HepG2 (cell line): ENCODE measurements around the gene SMYD2. TPM values are rescaled to one million over a fixed set of nuclear protein-coding genes. Genes with fewer than 3 reads are reported as not detected.

Experiments
- ATAC-seq: fragments of 200-7000 bp; cut with Tn5 transposase; 3 replicates; pipeline ENCODE4 v1.9.1; 2020; ENCODE audit warnings: mild to moderate bottlenecking, moderate library complexity
- BruUV-seq: library from RNA; stranded (reverse); fragments of 400-500 nt; replicated peaks from 2 replicates; lab custom pipeline; 2021; lab: Mats Ljungman, UMichigan
- CTCF ChIA-PET: fragments of 300-600 bp; formaldehyde crosslinking; extraction: SDS; loops from one replicate; lab custom pipeline; 2021; ENCODE audit warnings: low total read pairs, inconsistent platforms, low intra/inter-chr PET ratio; lab: Yijun Ruan, JAX
- POLR2A ChIA-PET: fragments of 350-600 bp; sonication (Branson Sonifier 250); formaldehyde crosslinking; loops from one replicate; lab custom pipeline; 2020; ENCODE audit warnings: antibody characterized with exemption, inconsistent platforms; lab: Yijun Ruan, JAX
- DNase-seq: peaks from one replicate; pipeline ENCODE4 v3.0.0-alpha.2; 2015; ENCODE audit warnings: low spot score
- FAIRE-seq: peaks from 3 replicates; lab custom pipeline; 2011; peaks lifted over from hg19 to GRCh38; lab: Jason Lieb, UNC
- H2AFZ ChIP-seq: one replicate; pipeline ENCODE4 v1.6.1; 2011; ENCODE audit warnings: low read length, inconsistent platforms
- H3K27ac ChIP-seq: fragments of 300-600 bp; 3 replicates; pipeline ENCODE4 v1.8.0; 2011; ENCODE audit warnings: mixed run types, mild to moderate bottlenecking, mixed read lengths, low read length, inconsistent platforms; ENCODE audit not compliant: insufficient read depth; ENCODE audit errors: extremely low read length
- H3K27me3 ChIP-seq, 2 experiments: fragments of 200-600 bp in 1 of 2; 2 replicates in 1 of 2; 3 replicates in 1 of 2; pipeline versions ENCODE4 v1.6.0 to v1.8.0; 2011; ENCODE audit warnings: low read length in 2 of 2, mild to moderate bottlenecking in 2 of 2, moderate library complexity in 2 of 2, inconsistent platforms in 1 of 2; ENCODE audit not compliant: insufficient read depth in 2 of 2, control insufficient read depth in 1 of 2
- H3K36me3 ChIP-seq, 2 experiments: fragments of 200-600 bp in 1 of 2; replicated peaks in 1 of 2; 2 replicates in 1 of 2; 3 replicates in 1 of 2; pipeline versions ENCODE4 v1.5.1 to v1.8.0; 2011; ENCODE audit warnings: low read length in 2 of 2, inconsistent platforms in 1 of 2; ENCODE audit not compliant: insufficient read depth in 2 of 2, control insufficient read depth in 1 of 2
- H3K4me1 ChIP-seq: 2 replicates; pipeline ENCODE4 v1.5.1; 2012; ENCODE audit warnings: low read length, inconsistent platforms; ENCODE audit not compliant: insufficient read depth
- H3K4me2 ChIP-seq: 2 replicates; pipeline ENCODE4 v1.6.0; 2011; ENCODE audit warnings: low read depth, low read length, inconsistent platforms
- H3K4me3 ChIP-seq, 3 experiments: fragments of 200-600 bp in 1 of 3; sonication (generic), shearing (Covaris generic) in 1 of 3; replicated peaks in 1 of 3; 2 replicates each; pipeline ENCODE4 v1.5.1; 2011 to 2016; ENCODE audit warnings: low read length in 3 of 3, inconsistent platforms in 2 of 3, low read depth in 2 of 3, mild to moderate bottlenecking in 2 of 3, control low read depth in 1 of 3, mixed read lengths in 1 of 3; ENCODE audit not compliant: insufficient read depth in 1 of 3
- H3K79me2 ChIP-seq: one replicate; pipeline ENCODE4 v1.6.1; 2011; ENCODE audit warnings: low read length, inconsistent platforms; ENCODE audit not compliant: insufficient read depth
- H3K9ac ChIP-seq: 2 replicates; pipeline ENCODE4 v1.6.0; 2011; ENCODE audit warnings: mild to moderate bottlenecking, low read depth, low read length, inconsistent platforms; ENCODE audit not compliant: insufficient read depth
- H3K9me3 ChIP-seq: 2 replicates; pipeline ENCODE4 v1.5.1; 2012; ENCODE audit warnings: mild to moderate bottlenecking, low read length
- H4K20me1 ChIP-seq: 2 replicates; pipeline ENCODE4 v1.6.0; 2011; ENCODE audit warnings: inconsistent platforms, mild to moderate bottlenecking, low read length, moderate library complexity; ENCODE audit not compliant: insufficient read depth
- DR1 ChIP-seq: sonication (generic); formaldehyde crosslinking; IDR thresholded peaks from 2 replicates; pipeline ENCODE4 v1.8.0; 2021; ENCODE audit warnings: mild to moderate bottlenecking, missing genetic modification reagents, inconsistent platforms
- HHEX ChIP-seq: IDR thresholded peaks from 2 replicates; pipeline ENCODE4 v1.6.1; 2016; ENCODE audit warnings: control low read depth
- MAF1 ChIP-seq: sonication (generic); formaldehyde crosslinking; IDR thresholded peaks from 2 replicates; pipeline ENCODE4 v1.5.0; 2020; ENCODE audit warnings: missing genetic modification reagents, borderline replicate concordance
- MAFF ChIP-seq: IDR thresholded peaks from 2 replicates; pipeline ENCODE4 v1.6.1; 2011; ENCODE audit warnings: low read depth, low read length, improper control_type of control experiment
- MAFK ChIP-seq, 2 experiments: IDR thresholded peaks in 1 of 2; conservative IDR thresholded peaks in 1 of 2; 2 replicates each; pipeline ENCODE4 v1.6.1; 2011; ENCODE audit warnings: improper control_type of control experiment in 2 of 2, low read length in 2 of 2
- PAXIP1 ChIP-seq: sonication (generic); formaldehyde crosslinking; conservative IDR thresholded peaks from 2 replicates; pipeline ENCODE4 v1.4.0; 2020; ENCODE audit warnings: mild to moderate bottlenecking, missing genetic modification reagents, moderate library complexity
- RXRB ChIP-seq: IDR thresholded peaks from 2 replicates; pipeline ENCODE4 v1.6.1; 2016; ENCODE audit warnings: borderline replicate concordance, missing genetic modification reagents, missing compliant biosample characterization
- ZBTB42 ChIP-seq: sonication (generic); formaldehyde crosslinking; IDR thresholded peaks from 2 replicates; pipeline ENCODE4 v1.5.0; 2020; ENCODE audit warnings: mild to moderate bottlenecking, missing genetic modification reagents
- ZNF232 ChIP-seq: sonication (generic); formaldehyde crosslinking; IDR thresholded peaks from 2 replicates; pipeline ENCODE4 v1.4.0; 2020; ENCODE audit warnings: missing genetic modification reagents, borderline replicate concordance
- ZNF235 ChIP-seq: sonication (generic); formaldehyde crosslinking; IDR thresholded peaks from 2 replicates; pipeline ENCODE4 v1.8.1; 2023; ENCODE audit warnings: mild to moderate bottlenecking, missing genetic modification reagents, borderline replicate concordance
- ZNF564 ChIP-seq: sonication (generic); formaldehyde crosslinking; IDR thresholded peaks from 2 replicates; pipeline ENCODE4 v1.8.1; 2023; ENCODE audit warnings: mild to moderate bottlenecking, missing genetic modification reagents
- WGBS: methylation state at CpG from one replicate; pipeline ENCODE4 v1.1.6; 2017; ENCODE audit warnings: low lambda C conversion rate; 5-methylcytosine and 5-hydroxymethylcytosine counted together
- in situ Hi-C: cut with HindIII; loops from 2 replicates; pipeline ENCODE4 v1.10.0; 2017; ENCODE audit warnings: low pct_unique_long_range_greater_than_20kb; ENCODE audit not compliant: extremely low pct_ligation_motif_present
- intact Hi-C: fragments of 100-400 bp; cut with micrococcal nuclease; formaldehyde crosslinking; loops from one replicate; pipeline ENCODE4 v1.10.0; 2022; ENCODE audit not compliant: unreplicated experiment
- polyA plus RNA-seq, 8 experiments: library from polyadenylated mRNA; depleted of rRNA in 3 of 8; stranded (reverse) in 7 of 8; unstranded in 1 of 8; fragments of >200 nt; fragmentation: Illumina TruSeq in 4 of 8; extraction: Trizol in 4 of 8; gene quantifications; 2 replicates each; pipeline versions ENCODE4 v1.2.1 to v1.2.3, GENCODE V29; 2011 to 2016; ENCODE audit warnings: low read depth in 4 of 8, missing spikeins in 1 of 8, mixed read lengths in 1 of 8; ENCODE audit not compliant: insufficient read depth in 1 of 8
- total RNA-seq, 5 experiments: library from RNA; depleted of rRNA; stranded (reverse); fragments of >200 nt; fragmentation: Illumina TruSeq; extraction: Trizol; gene quantifications; 2 replicates each; pipeline ENCODE4 v1.2.3, GENCODE V29; 2016; ENCODE audit warnings: low read depth in 1 of 5

SMYD2 gene
- total and polyA plus RNA-seq, 2 of the 13 experiments (the other 11 are each of a cell fraction or from before 2014, with no cell fraction given), result 72.7 to 139 TPM

GRCh38 chr1:214305164-214305751 is 24.3 kb downstream of the SMYD2 start:
- TF ChIP-seq ZBTB42 (CRISPR knock-in tag) (no peak), MAF1 (CRISPR knock-in tag) (no peak), RXRB (CRISPR knock-in tag) (no peak), HHEX (no peak), MAFF (peak; percentile 62), ZNF232 (CRISPR knock-in tag) (no peak), MAFK (conservative IDR thresholded peaks at IDR 0.05 in 1 of 2, IDR thresholded peaks at IDR 0.05 in 1 of 2; ENCODE audit: low read length in 2 of 2) (peak; percentile 45 to 54), DR1 (CRISPR knock-in tag) (no peak), ZNF564 (CRISPR knock-in tag) (no peak), PAXIP1 (no peak), ZNF235 (CRISPR knock-in tag) (no peak)
- TF ChIP-seq, all 625 proteins: peak for 2
- Histone ChIP-seq H3K9me3 (no peaks in the 10 kb centered on the region), H3K27ac (no peak overlapping the region), H2AFZ (no peak overlapping the region), H3K36me3 (peaks cover 14 to 24% of the 10 kb centered on the region in 2 experiments; a peak in 3 of 5 replicates), H3K4me2 (no peak overlapping the region), H3K4me1 (0 out of 2 replicates have a peak, but pooled peaks cover 8% of the 10 kb centered on the region), H3K9ac (no peak overlapping the region), H3K27me3 (no peaks in the 10 kb centered on the region), H3K4me3 (no peak overlapping the region), H4K20me1 (peaks cover 7% of the 10 kb centered on the region; the same call in 1 of the 2 replicates), H3K79me2 (peaks cover 62% of the 10 kb centered on the region)
- intact Hi-C loops, result no loop called here
- no peak for FAIRE-seq
- POLR2A ChIA-PET, result no interaction called here
- WGBS, result 94% methylated on average over 9 of the region's 9 CpGs
- no peak for DNase-seq
- CTCF ChIA-PET, result no interaction called here
- no TSS peak for BruUV-seq
- no peak for ATAC-seq
- in situ Hi-C loops, result no loop called here
